NCI-H524 (cell line): ENCODE measurements around the gene SLC39A11.
A peak's percentile ranks its signal among the peaks of the same experiment; 100 is the strongest.
"Not testable (repeated sequence)": the region's sequence is repeated elsewhere in the genome, so short reads cannot be mapped to it uniquely, and the experiment has no call there.

Experiments
- DNase-seq, 2 experiments: peaks; one replicate each; lab custom pipeline; 2025; lab: John Stamatoyannopoulos, UW

The SLC39A11 gene

GRCh38 chr17:72713701-72714100, 378.8 kb downstream of the SLC39A11 start:
- no peak for DNase-seq

- DNase-seq: no peak
Measured at GRCh38 chr17:72711521-72712310, 380.8 kb downstream of the SLC39A11 start.

- no peak for DNase-seq
Measured at GRCh38 chr17:72710834-72711233, 381.7 kb downstream of the SLC39A11 start.

GRCh38 chr17:72710202-72710601, 382.3 kb downstream of the SLC39A11 start:
- no peak for DNase-seq

- DNase-seq: not testable (repeated sequence)
Measured at GRCh38 chr17:72708682-72709081, 383.8 kb downstream of the SLC39A11 start.

GRCh38 chr17:72707881-72708280, 384.6 kb downstream of the SLC39A11 start:
- DNase-seq: no peak

- DNase-seq: no peak
Measured at GRCh38 chr17:72706396-72706981, 386.0 kb downstream of the SLC39A11 start.

- no peak for DNase-seq
Measured at GRCh38 chr17:72705905-72706395, 386.5 kb downstream of the SLC39A11 start.

- DNase-seq: no peak
Measured at GRCh38 chr17:72702998-72703397, 389.5 kb downstream of the SLC39A11 start.

GRCh38 chr17:72702136-72702735, 390.3 kb downstream of the SLC39A11 start:
- no peak for DNase-seq

- no peak for DNase-seq
Measured at GRCh38 chr17:72700226-72700625, 392.3 kb downstream of the SLC39A11 start.

- no peak for DNase-seq
Measured at GRCh38 chr17:72699545-72699944, 392.9 kb downstream of the SLC39A11 start.

- no peak for DNase-seq
Measured at GRCh38 chr17:72697602-72698146, 394.8 kb downstream of the SLC39A11 start.

GRCh38 chr17:72696721-72697120, 395.8 kb downstream of the SLC39A11 start:
- no peak for DNase-seq

- DNase-seq: no peak
Measured at GRCh38 chr17:72696156-72696555, 396.3 kb downstream of the SLC39A11 start.

GRCh38 chr17:72693956-72694355, 398.5 kb downstream of the SLC39A11 start:
- no peak for DNase-seq

GRCh38 chr17:72693151-72693878, 399.2 kb downstream of the SLC39A11 start:
- DNase-seq: no peak

- DNase-seq: no peak
Measured at GRCh38 chr17:72692676-72693075, 399.8 kb downstream of the SLC39A11 start.

GRCh38 chr17:72691586-72691985, 400.9 kb downstream of the SLC39A11 start:
- no peak for DNase-seq

GRCh38 chr17:72691017-72691416, 401.5 kb downstream of the SLC39A11 start:
- no peak for DNase-seq

- DNase-seq: peak in 1 of 2 experiments; percentile 19
Measured at GRCh38 chr17:72687886-72688285, 404.6 kb downstream of the SLC39A11 start.

GRCh38 chr17:72684405-72685020, 408.0 kb downstream of the SLC39A11 start:
- no peak for DNase-seq
